HT-29 (cell line): ENCODE measurements around the gene CENPC. TPM values are rescaled to one million over a fixed set of nuclear protein-coding genes. Genes with fewer than 3 reads are reported as not detected.
"Not testable (repeated sequence)": the region's sequence is repeated elsewhere in the genome, so short reads cannot be mapped to it uniquely, and the experiment has no call there.

Source experiments
- DNase-seq: peaks from one replicate; pipeline ENCODE4 v3.0.0-alpha.2; 2015; ENCODE audit warnings: low spot score
- total RNA-seq: library from RNA; depleted of rRNA; stranded (reverse); fragments of >200 nt; shearing (Covaris generic); gene quantifications from 2 replicates; pipeline ENCODE4 v1.2.3, GENCODE V29; 2014

The CENPC gene
- total RNA-seq, 1 experiment from 2014 or later, result 4.6 TPM

DNA sequence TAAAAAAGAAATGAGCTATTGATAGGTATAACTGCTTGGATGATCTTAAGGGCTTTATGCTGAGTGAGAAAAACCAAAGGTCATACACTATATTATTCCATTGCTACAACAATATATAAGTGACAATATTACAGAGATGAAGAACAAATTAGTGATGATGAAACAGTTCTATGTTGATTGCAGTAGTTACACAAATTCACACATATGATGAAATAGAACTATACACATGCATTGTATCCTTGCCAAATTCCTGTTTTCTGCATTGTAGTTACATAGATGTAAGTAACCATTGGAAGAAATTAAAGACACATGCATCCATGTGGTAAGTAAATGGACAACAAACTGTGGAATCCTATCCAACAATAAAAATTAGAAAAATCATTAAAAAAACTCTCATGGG lies 76.5 kb downstream of the CENPC start:
- no peak for DNase-seq

DNA sequence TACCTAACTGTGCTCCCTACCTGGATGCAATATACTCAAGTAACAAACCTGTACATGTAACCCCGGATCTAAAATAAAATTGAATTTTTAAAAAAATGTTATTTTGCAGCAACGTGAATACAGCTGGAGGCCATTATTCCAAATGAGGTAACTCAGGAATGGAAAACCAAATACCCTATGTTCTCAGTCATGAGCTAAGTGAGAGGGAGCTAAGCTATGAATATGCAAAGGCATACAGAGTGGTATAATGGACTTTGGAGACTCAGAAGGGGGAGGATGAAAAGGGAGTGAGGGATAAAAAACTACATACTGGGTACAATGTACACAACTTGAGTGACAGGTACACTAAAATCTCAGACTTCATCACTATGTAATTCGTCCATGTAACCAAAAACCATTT lies 78.6 kb downstream of the CENPC start:
- no peak for DNase-seq

DNA sequence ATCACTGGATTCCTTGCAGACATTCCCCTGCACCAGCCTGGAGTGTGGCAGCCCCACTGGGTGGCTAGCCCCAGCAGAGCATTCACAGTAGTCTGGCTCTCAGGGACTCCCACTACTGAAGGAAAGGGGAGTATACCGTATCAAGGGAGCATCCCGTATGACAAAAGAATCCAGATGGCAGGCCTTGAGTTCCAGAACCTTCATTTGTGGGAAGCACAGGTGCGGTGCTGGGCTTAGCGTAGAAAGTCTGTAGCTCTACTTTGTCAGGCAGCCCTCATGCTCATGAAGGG lies 79.6 kb downstream of the CENPC start:
- DNase-seq, result no peak

GRCh38 chr4:67465032-67465762 lies 80.1 kb downstream of the CENPC start:
- DNase-seq, result no peak

DNA sequence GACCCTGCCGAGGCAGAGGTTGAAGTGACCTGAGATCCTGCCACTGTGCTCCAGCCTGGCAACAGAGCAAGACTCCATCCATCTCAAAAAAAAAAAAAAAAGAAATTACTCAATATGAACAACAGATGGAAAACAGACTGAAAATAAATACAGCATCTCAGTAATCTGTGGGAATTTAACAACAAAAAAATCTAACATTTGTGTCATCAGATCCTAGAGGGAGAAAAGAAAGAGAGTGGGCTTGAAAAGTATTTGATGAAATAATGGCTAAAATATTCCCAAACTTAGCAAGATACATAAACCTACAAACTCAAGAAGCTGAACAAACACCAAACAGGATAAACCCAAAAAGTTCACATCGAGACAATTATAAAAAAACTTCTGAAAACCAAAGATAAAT lies 84.7 kb downstream of the CENPC start:
- DNase-seq, result no peak

DNA sequence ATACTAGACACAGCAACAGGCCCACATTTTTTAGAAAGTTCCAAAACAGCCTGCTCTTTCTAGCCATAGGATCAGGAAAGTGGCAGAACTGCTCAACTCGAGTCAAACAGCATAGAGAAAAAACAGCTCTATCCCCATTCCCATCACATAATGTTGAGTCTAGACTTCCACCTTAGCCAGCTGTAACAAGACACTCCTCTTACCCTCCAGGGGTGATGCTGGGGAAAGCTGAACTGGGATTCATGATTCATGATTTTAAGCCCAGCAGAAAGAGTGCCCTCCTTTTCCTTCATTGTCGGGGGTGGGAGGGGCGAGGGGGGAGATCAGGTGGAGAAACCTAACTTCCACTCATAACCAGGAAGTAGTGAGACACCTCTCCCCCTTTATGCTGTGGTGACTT lies 86.1 kb downstream of the CENPC start:
- no peak for DNase-seq

DNA sequence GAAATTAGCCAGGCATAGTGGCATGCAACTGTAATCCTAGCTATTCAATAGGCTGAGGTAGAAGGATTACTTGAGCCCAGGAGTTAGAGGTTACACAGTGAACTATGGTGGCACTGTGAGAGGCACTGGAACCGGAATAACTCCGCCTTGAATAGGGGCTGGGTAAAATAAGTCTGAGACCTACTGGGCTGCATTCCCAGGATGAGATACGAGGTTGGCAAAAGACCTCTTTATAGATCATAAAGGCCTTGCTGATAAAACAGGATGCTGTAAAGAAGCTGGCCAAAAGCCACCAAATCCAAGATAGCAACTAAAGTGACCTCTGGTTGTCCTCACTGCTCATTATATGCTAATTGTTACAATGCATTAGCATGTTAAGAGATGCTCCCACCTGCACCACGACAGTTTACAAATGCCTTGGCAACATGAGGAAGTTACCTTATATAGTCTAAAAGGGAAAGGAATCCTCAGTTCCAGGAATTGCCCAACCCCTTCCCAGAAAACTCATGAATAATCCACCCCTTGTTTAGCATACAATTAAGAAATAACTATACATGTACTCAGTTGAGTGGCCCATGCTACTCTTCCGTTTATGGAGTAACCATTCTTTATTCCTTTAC lies 88.6 kb downstream of the CENPC start:
- no peak for DNase-seq

DNA sequence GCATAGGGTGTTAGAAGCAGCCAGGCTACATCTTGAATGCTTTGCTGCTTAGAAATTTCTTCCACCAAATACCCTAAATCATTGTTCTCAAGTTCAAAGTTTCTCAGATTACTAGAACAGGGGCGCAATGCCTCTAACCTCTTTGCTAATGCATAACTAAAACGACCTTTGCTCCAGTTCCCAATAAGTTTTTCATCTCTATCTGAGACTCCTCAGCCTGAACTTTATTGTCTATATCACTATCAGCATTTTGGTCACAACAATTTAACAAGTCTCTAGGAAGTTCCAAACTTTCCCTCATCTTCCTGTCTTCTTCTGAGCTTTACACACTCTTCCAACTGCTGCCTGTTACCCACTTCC lies 92.5 kb downstream of the CENPC start:
- DNase-seq, result not testable (repeated sequence)

DNA sequence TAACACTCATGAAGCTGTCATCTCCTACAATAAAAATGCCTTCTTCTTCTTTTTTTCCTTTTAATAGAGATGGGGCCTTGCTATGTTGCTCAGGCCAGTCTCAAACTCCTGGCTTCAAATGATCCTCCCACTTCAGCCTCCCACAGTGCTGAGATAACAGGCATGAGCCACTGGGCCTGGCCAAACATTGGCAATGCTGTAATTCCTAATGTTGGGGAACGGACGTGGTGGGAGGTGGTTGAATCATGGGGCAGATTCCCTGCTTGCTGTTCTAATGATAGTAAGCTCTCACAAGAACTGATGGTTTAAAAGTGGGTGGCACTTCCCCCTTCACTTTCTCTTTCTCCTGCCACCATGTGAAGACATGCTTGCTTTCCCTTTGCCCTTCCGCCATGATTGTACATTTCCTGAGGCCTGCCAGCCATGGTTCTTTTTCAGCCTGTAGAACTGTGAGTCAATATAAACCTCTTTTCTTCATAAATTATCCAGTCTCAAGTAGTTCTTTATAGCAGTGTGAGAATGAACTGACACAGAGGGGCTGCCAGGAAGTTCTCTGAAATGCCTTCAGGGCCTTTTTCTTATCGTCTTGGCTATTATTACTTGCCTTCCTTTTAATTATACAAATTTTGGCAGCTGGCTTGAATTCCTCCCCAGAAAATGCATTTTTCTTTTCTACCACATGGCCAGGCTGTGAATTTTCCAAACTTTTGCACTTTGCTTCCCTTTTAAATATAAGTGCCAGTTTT lies 93.0 kb downstream of the CENPC start:
- no peak for DNase-seq

DNA sequence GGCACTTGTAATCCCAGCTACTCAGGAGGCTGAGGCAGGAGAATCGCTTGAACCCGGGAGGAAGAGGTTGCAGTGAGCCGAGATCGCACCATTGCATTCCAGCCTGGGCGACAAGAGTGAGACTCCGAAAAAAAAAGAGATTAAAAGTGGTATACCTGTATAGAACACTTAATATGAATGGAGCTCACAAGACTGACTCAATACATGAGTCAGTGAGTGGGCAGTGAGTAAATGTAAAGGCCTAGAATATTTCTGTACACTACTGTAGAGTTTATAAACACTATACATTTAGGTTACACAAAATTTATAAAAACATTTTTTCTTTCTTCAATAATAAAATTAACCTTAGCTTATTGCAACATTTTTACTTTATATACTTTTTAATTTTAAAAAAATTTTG lies 93.8 kb downstream of the CENPC start:
- DNase-seq, result no peak

DNA sequence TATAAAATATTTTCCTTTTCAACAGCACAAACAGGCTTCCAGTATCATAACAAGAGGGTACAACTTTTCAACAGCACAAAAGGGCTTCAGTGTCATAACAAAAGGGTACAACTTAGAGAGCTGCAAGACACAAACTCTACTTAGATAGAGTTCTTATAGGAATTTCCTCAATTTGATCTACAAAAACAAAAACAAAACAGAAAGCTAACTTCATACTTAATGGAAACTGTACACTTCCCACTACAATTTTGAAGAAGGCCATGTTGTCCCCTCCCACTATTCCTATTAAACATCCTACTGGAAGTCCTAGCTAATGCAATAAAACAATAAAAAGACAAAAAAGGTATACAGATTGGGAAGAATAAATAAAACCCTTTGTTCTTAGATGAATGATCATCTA lies 96.7 kb downstream of the CENPC start:
- no peak for DNase-seq

- no peak for DNase-seq
Measured at GRCh38 chr4:67447873-67448272, 97.4 kb downstream of the CENPC start.

- DNase-seq, result no peak
Measured at GRCh38 chr4:67446811-67447210, 98.5 kb downstream of the CENPC start.

- not testable (repeated sequence) for DNase-seq
Measured at GRCh38 chr4:67445881-67446280, 99.4 kb downstream of the CENPC start.

GRCh38 chr4:67438975-67439374 lies 106.3 kb downstream of the CENPC start:
- no peak for DNase-seq

- DNase-seq, result no peak
Measured at GRCh38 chr4:67437974-67438713, 107.2 kb downstream of the CENPC start.

GRCh38 chr4:67436742-67437141 lies 108.6 kb downstream of the CENPC start:
- no peak for DNase-seq

DNA sequence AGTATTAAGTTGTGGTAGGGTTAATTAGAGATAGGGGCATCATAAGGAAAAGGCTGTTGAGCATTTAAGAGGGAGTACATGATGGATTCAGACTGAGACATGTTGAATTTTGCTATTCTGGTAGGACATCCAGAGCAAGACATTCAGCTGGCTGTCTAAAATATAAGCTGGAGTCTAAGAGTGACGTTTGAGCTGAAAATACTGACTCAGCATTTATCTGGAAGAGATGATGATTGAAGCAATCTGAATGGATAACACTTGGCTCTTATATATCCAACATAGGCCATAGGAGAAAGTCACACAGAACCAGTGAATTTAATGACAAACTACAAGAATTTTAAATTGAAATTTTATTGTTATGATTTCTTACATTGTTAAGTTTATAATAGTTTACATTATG lies 114.3 kb downstream of the CENPC start:
- no peak for DNase-seq

DNA sequence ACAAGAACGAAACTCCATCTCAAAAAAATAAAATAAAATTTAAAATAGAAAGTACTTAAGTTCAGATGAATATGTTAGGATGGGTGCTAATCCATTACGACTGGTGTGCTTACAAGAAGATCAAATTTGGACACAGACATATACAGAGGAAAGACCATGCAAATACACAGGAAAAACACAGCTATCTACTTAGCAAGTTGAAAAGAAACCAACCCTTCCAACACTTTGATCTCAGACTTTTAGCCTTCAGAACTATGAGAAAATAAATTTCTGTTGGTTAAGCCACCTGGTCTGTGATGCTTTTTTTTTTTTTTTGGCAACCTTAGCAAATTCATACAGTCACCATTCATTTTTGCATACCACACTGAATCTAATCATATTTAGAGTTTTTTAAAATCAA lies 116.5 kb downstream of the CENPC start:
- DNase-seq, result no peak
